ENCODE data around the gene SORCS1.

SORCS1 gene

GRCh38 chr10:106652279-106652678 is 512.2 kb downstream of the SORCS1 start:
- Histone ChIP-seq H2AFZ (ENCODE audit: low read depth, low read length, severe bottlenecking) (no peak overlapping the region), H3K9ac (ENCODE audit: low read length) (no peak overlapping the region), H3K27ac (ENCODE audit: low read depth, low read length) (no peak overlapping the region), H3K4me3 (ENCODE audit: insufficient read depth, low read length, poor library complexity, severe bottlenecking) (no peak overlapping the region), H3K36me3 (ENCODE audit: low read length) (no peaks in the 10 kb centered on the region), H3F3A (ENCODE audit: insufficient read depth) (no peaks in the 10 kb centered on the region), H3K9me3 (ENCODE audit: insufficient read depth, low read length) (no peaks in the 10 kb centered on the region), H3K79me2 (ENCODE audit: insufficient read depth, low read length) (no peaks in the 10 kb centered on the region), H4K20me1 (ENCODE audit: low read depth, low read length) (no peaks in the 10 kb centered on the region), H3K4me2 (ENCODE audit: low read depth, low read length, poor library complexity, severe bottlenecking) (no peak overlapping the region), H3K9me2 (replicated peaks; ENCODE audit: insufficient read depth, low read length) (no peaks in the 10 kb centered on the region), H3K27me3 (ENCODE audit: low read length) (no peaks in the 10 kb centered on the region)
- TF ChIP-seq EZH2phosphoT487 (conservative IDR thresholded peaks at IDR 0.05; ENCODE audit: low read length) (no peak), CTCF (IDR thresholded peaks at IDR 0.05; ENCODE audit: insufficient read depth, low read length, poor library complexity, severe bottlenecking) (no peak)

- TF ChIP-seq CTCF (IDR thresholded peaks at IDR 0.05; ENCODE audit: insufficient read depth, low read length, poor library complexity, severe bottlenecking) (no peak), EZH2phosphoT487 (conservative IDR thresholded peaks at IDR 0.05; ENCODE audit: low read length) (no peak)
- Histone ChIP-seq H3K79me2 (ENCODE audit: insufficient read depth, low read length) (no peaks in the 10 kb centered on the region), H3K27ac (ENCODE audit: low read depth, low read length) (no peak overlapping the region), H3K4me3 (ENCODE audit: insufficient read depth, low read length, poor library complexity, severe bottlenecking) (no peak overlapping the region), H3K4me2 (ENCODE audit: low read depth, low read length, poor library complexity, severe bottlenecking) (no peak overlapping the region), H3F3A (ENCODE audit: insufficient read depth) (no peaks in the 10 kb centered on the region), H2AFZ (ENCODE audit: low read depth, low read length, severe bottlenecking) (no peak overlapping the region), H3K36me3 (ENCODE audit: low read length) (no peaks in the 10 kb centered on the region), H4K20me1 (ENCODE audit: low read depth, low read length) (no peaks in the 10 kb centered on the region), H3K9ac (ENCODE audit: low read length) (no peak overlapping the region), H3K9me2 (replicated peaks; ENCODE audit: insufficient read depth, low read length) (no peaks in the 10 kb centered on the region), H3K27me3 (ENCODE audit: low read length) (no peaks in the 10 kb centered on the region), H3K9me3 (ENCODE audit: insufficient read depth, low read length) (no peaks in the 10 kb centered on the region)
Observed at GRCh38 chr10:106648534-106649481, 515.7 kb downstream of the SORCS1 start.

GRCh38 chr10:106643473-106643872 is 521.0 kb downstream of the SORCS1 start:
- H3K4me3 ChIP-seq (ENCODE audit: insufficient read depth, low read length, poor library complexity, severe bottlenecking), result no peak overlapping the region
- H2AFZ ChIP-seq (ENCODE audit: low read depth, low read length, severe bottlenecking), result no peak overlapping the region
- no peaks in the 10 kb centered on the region for H3F3A ChIP-seq (ENCODE audit: insufficient read depth)
- H3K36me3 ChIP-seq (ENCODE audit: low read length), result no peaks in the 10 kb centered on the region
- H3K9ac ChIP-seq (ENCODE audit: low read length), result no peak overlapping the region
- H3K27ac ChIP-seq (ENCODE audit: low read depth, low read length), result no peak overlapping the region
- no peak for TF ChIP-seq CTCF (IDR thresholded peaks at IDR 0.05; ENCODE audit: insufficient read depth, low read length, poor library complexity, severe bottlenecking)
- TF ChIP-seq EZH2phosphoT487 (conservative IDR thresholded peaks at IDR 0.05; ENCODE audit: low read length), result no peak
- H3K4me2 ChIP-seq (ENCODE audit: low read depth, low read length, poor library complexity, severe bottlenecking), result no peak overlapping the region
- no peaks in the 10 kb centered on the region for H3K9me2 ChIP-seq (replicated peaks; ENCODE audit: insufficient read depth, low read length)
- no peaks in the 10 kb centered on the region for H3K9me3 ChIP-seq (ENCODE audit: insufficient read depth, low read length)
- H3K27me3 ChIP-seq (ENCODE audit: low read length), result no peaks in the 10 kb centered on the region
- no peaks in the 10 kb centered on the region for H3K79me2 ChIP-seq (ENCODE audit: insufficient read depth, low read length)
- H4K20me1 ChIP-seq (ENCODE audit: low read depth, low read length), result no peaks in the 10 kb centered on the region
